Neuronal stem cell (in vitro differentiated cells): ENCODE measurements around the gene YY1. TPM values are rescaled to one million over a fixed set of nuclear protein-coding genes. Genes with fewer than 3 reads are reported as not detected.
A peak's percentile ranks its signal among the peaks of the same experiment; 100 is the strongest.

Source experiments
- DNase-seq: peaks from one replicate; pipeline ENCODE4 v3.0.0-alpha.2; 2013; ENCODE audit warnings: low spot score
- H2AFZ ChIP-seq: one replicate; pipeline ENCODE4 v1.6.1; 2013; ENCODE audit warnings: mild to moderate bottlenecking, low read length, inconsistent platforms
- H2AK5ac ChIP-seq: 2 replicates; pipeline ENCODE4 v1.6.1; 2013; ENCODE audit warnings: low read depth, mild to moderate bottlenecking, inconsistent platforms, low read length, moderate library complexity, mixed read lengths
- H2BK120ac ChIP-seq: 2 replicates; pipeline ENCODE4 v1.6.1; 2013; ENCODE audit warnings: low read depth, mild to moderate bottlenecking, inconsistent platforms, low read length, moderate library complexity, mixed read lengths
- H2BK12ac ChIP-seq: one replicate; pipeline ENCODE4 v1.6.1; 2013; ENCODE audit warnings: low read length, inconsistent platforms
- H2BK15ac ChIP-seq: 2 replicates; pipeline ENCODE4 v1.6.1; 2013; ENCODE audit warnings: mild to moderate bottlenecking, low read length, inconsistent platforms, mixed read lengths
- H2BK5ac ChIP-seq: one replicate; pipeline ENCODE4 v1.6.1; 2013; ENCODE audit warnings: inconsistent platforms, mild to moderate bottlenecking, low read length, moderate library complexity
- H3K14ac ChIP-seq: one replicate; pipeline ENCODE4 v1.6.1; 2013; ENCODE audit warnings: low read length, inconsistent platforms
- H3K18ac ChIP-seq: 2 replicates; pipeline ENCODE4 v1.6.1; 2013; ENCODE audit warnings: low read length, inconsistent platforms
- H3K23ac ChIP-seq: 2 replicates; pipeline ENCODE4 v1.6.1; 2013; ENCODE audit warnings: low read depth, mild to moderate bottlenecking, mixed read lengths, low read length, inconsistent platforms; ENCODE audit not compliant: poor library complexity
- H3K27ac ChIP-seq: replicated peaks from 3 replicates; pipeline ENCODE4 v1.5.1; 2013; ENCODE audit warnings: low read length, inconsistent platforms
- H3K27me3 ChIP-seq, 3 experiments: 2 replicates each; pipeline ENCODE4 v1.6.1; 2013; ENCODE audit warnings: low read length in 3 of 3, mild to moderate bottlenecking in 2 of 3, inconsistent platforms in 1 of 3, low read depth in 1 of 3, mixed read lengths in 1 of 3, moderate library complexity in 1 of 3; ENCODE audit not compliant: control insufficient read depth in 3 of 3, insufficient read depth in 3 of 3
- H3K36me3 ChIP-seq, 2 donors: replicated peaks in 1 of 2; 2 replicates each; pipeline ENCODE4 v1.6.1; 2013; ENCODE audit warnings: low read length in 2 of 2; ENCODE audit not compliant: control insufficient read depth in 2 of 2, insufficient read depth in 2 of 2
- H3K4ac ChIP-seq: 2 replicates; pipeline ENCODE4 v1.6.1; 2013; ENCODE audit warnings: inconsistent platforms, mild to moderate bottlenecking, low read length, moderate library complexity
- H3K4me1 ChIP-seq, 2 donors: 1 replicate in 1 of 2; 2 replicates in 1 of 2; pipeline ENCODE4 v1.6.1; 2013; ENCODE audit warnings: low read length in 2 of 2, low read depth in 1 of 2; ENCODE audit not compliant: control insufficient read depth in 2 of 2, insufficient read depth in 1 of 2
- H3K4me2 ChIP-seq: one replicate; pipeline ENCODE4 v1.6.1; 2013; ENCODE audit warnings: mild to moderate bottlenecking, low read length, inconsistent platforms; ENCODE audit not compliant: insufficient read depth, poor library complexity, severe bottlenecking
- H3K4me3 ChIP-seq, 2 donors: 2 replicates each; pipeline ENCODE4 v1.5.1; 2013; ENCODE audit warnings: low read length in 2 of 2, mild to moderate bottlenecking in 2 of 2, inconsistent platforms in 1 of 2, moderate library complexity in 1 of 2
- H3K79me1 ChIP-seq: one replicate; pipeline ENCODE4 v1.6.1; 2013; ENCODE audit warnings: low read depth, mild to moderate bottlenecking, inconsistent platforms, low read length, moderate library complexity
- H3K9ac ChIP-seq: one replicate; pipeline ENCODE4 v1.6.1; 2013; ENCODE audit warnings: mild to moderate bottlenecking, low read depth, low read length, inconsistent platforms; ENCODE audit not compliant: poor library complexity
- H3K9me3 ChIP-seq, 2 donors: replicated peaks in 1 of 2; 2 replicates each; pipeline versions ENCODE3 to v1.6.1; 2013; ENCODE audit warnings: low read length in 2 of 2, mild to moderate bottlenecking in 2 of 2, inconsistent platforms in 1 of 2, low read depth in 1 of 2, mixed read lengths in 1 of 2, moderate library complexity in 1 of 2; ENCODE audit not compliant: control insufficient read depth in 2 of 2, insufficient read depth in 1 of 2
- H4K8ac ChIP-seq: one replicate; pipeline ENCODE4 v1.6.1; 2013; ENCODE audit warnings: low read depth, mild to moderate bottlenecking, inconsistent platforms, low read length, moderate library complexity
- H4K91ac ChIP-seq: one replicate; pipeline ENCODE4 v1.6.1; 2013; ENCODE audit warnings: low read length, low read depth, mild to moderate bottlenecking, inconsistent platforms; ENCODE audit not compliant: poor library complexity
- WGBS, 2 donors: extraction: QIAGEN DNeasy Blood & Tissue Kit; methylation state at CpG; one replicate each; pipeline ENCODE4 v1.1.7; 2013; ENCODE audit warnings: missing lambda C conversion rate in 2 of 2, mixed read lengths in 1 of 2; ENCODE audit not compliant: insufficient read length in 2 of 2, insufficient replicate concordance in 1 of 2; ENCODE audit errors: extremely low coverage in 2 of 2; 5-methylcytosine and 5-hydroxymethylcytosine counted together
- small RNA-seq: library from polyadenylated mRNA; stranded (forward); fragments of <200 nt; extraction: miRNeasy Mini kit (QIAGEN cat#:217004); gene quantifications from one replicate; pipeline ENCODE3, GENCODE V24; 2013; ENCODE audit not compliant: insufficient read depth

YY1 gene

GRCh38 chr14:100330388-100330931 lies 91.5 kb downstream of the YY1 start:
- Histone ChIP-seq H3K27ac (no peak overlapping the region), H2AFZ (no peak overlapping the region), H2AK5ac (no peak overlapping the region), H4K91ac (no peak overlapping the region), H3K18ac (peak overlapping the region; percentile 80), H2BK15ac (peak overlapping the region; percentile 94), H3K36me3 (peaks cover 4 to 11% of the 10 kb centered on the region in 2 donors), H3K9me3 (no peaks in the 10 kb centered on the region), H2BK12ac (peak overlapping the region; percentile 50), H3K23ac (peak overlapping the region; percentile 89), H4K8ac (peak overlapping the region; percentile 9), H3K4me2 (no peak overlapping the region), H3K4me3 (no peak overlapping the region), H3K9ac (no peak overlapping the region), H3K4ac (peak overlapping the region; percentile 78), H3K4me1 (no peaks in the 10 kb centered on the region), H2BK120ac (peak overlapping the region; percentile 35), H3K79me1 (no peaks in the 10 kb centered on the region), H2BK5ac (peak overlapping the region; percentile 42), H3K27me3 (peaks cover 0 to 5% (median 0%) of the 10 kb centered on the region in 3 experiments), H3K14ac (peak overlapping the region; percentile 76)
- no CpG with 5 or more reads among the region's 13 CpGs for WGBS, 2 donors
- no peak for DNase-seq

GRCh38 chr14:100332071-100332639 lies 93.2 kb downstream of the YY1 start:
- Histone ChIP-seq H3K79me1 (no peaks in the 10 kb centered on the region), H2BK5ac (peak overlapping the region; percentile 39), H3K14ac (peak overlapping the region; percentile 56), H3K23ac (peak overlapping the region; percentile 80), H2BK120ac (no peak overlapping the region), H3K18ac (peak overlapping the region; percentile 76), H3K4ac (no peak overlapping the region), H3K9me3 (no peaks in the 10 kb centered on the region), H4K8ac (no peak overlapping the region), H2AK5ac (peak overlapping the region; percentile 63), H3K27me3 (no peaks in the 10 kb centered on the region), H3K4me3 (no peak overlapping the region), H2BK15ac (peak overlapping the region; percentile 43), H4K91ac (no peak overlapping the region), H2BK12ac (no peak overlapping the region), H3K36me3 (peaks cover 9 to 24% of the 10 kb centered on the region in 2 donors), H3K27ac (no peak overlapping the region), H3K4me1 (no peaks in the 10 kb centered on the region), H2AFZ (no peak overlapping the region), H3K9ac (no peak overlapping the region), H3K4me2 (no peak overlapping the region)
- WGBS, 2 donors: no CpG with 5 or more reads among the region's 11 CpGs
- no peak for DNase-seq

Small RNA genes within 50 kb of the gene (small RNA-seq; reads per million reads assigned to genes)
- gene MIR345: 1,787 reads per million, percentile 99 among the genes with 10 or more reads in this experiment
- not detected for gene RN7SL523P
